ENCODE measurements around the gene GRID1.

Gene GRID1

DNA sequence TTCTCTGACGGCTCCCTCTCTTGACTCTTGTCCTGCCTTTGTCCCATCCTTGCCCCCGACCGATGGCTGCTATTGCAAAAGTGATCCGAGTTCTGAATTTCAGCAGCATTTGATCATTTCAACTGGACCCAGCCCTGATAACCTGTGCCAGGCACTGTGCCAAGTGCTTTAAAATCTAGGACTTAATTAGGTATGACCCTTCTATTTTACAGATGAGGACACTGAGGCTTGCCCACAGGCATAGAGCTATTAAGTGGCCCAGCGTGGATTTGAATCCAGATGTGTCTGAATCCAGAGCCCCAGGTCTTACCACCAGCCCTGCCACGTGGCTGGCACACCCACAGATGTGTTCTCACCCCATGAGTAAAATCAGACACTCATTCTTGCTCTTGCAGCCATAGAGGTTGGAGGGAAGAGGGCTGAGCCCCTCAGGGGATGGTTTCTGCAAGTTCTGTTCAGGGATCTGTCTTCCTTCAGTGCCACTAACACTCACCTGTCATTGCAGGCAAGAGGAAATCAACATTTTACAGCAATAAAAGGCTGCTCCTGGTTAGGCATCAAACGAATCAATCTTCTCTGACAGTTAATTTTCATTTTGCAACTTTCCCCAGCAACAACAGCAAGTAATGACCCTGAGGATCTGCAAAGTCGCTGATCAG, 101.2 kb downstream of the GRID1 start:
- DNase-seq = no peak

GRCh38 chr10:86264481-86265231, 101.9 kb downstream of the GRID1 start:
- DNase-seq = no peak

DNA sequence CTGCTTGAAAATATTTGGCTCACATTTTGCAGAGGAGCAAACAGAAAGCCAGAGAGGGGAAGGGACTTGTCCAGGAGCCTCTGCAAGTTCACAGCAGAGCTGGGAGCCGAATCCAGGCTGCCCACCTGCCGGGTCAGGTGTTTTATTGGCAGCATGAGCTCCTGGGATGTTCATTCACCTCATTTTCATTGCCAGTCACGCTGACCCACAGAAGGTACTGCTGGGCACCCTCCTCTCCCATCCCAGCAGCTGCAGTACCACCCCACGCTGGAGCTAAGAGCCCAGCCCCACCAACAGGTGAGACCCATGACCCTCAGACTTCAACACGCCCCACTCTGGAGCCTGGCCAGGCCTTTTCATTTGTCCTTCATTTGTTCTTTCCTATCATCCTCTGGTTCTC, 102.7 kb downstream of the GRID1 start:
- DNase-seq = no peak

DNA sequence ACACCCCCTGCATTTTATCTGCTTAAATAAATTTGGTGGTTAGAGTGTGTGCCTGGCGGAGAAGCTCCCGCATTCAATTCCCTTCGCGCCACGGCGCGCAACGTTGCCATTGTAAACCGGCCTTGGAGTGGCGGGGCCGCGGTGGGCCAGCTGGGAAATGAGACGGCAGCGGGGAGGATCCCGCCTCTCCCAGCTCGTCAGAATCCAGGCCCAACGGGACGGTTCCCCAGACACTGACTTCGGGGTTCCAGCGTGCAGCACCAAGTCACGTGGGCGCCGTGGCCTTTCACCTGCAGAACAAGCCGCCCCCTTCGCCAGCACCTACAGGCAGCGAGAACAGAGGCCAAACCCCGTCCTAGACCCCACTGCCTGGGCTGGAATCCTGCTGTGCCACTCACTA, 103.4 kb downstream of the GRID1 start:
- no peak for DNase-seq

- DNase-seq = no peak
Observed at GRCh38 chr10:86262688-86263181, 103.9 kb downstream of the GRID1 start.

DNA sequence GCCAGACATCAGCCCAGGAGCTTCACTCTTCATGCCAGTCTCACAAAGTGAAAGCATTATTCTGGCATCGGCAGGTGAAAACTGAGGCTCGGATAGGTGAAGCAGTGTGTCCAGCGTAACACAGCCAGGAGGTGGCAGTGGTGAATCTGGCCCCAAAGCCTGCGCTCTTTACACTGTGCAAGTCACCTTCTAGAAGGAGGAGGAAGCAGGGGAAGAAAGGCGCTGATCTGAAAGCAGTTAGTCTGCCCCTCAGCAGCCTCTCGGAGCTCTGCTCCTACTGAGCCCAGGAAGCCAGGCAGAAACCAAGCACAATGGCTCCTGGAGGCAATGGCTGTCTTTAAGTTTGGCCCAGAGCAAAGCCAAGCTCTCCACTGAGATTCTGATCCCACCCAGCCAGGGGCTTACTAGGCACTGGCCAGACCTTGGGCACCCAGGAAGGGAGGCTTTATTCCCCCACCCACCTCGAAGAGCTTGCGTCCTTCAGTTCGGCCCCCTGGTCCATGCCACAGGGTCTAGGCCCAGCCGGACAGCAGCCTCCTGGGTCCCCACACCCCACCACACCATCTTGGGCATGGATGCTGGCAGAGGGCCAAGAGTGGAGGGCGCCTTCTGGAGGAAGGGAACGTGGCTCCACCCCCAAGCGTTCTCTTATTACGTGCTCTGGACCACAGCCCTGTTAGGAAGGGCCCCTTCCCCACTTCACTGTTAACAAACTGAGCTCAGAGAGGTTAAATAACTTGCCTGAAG, 104.5 kb downstream of the GRID1 start:
- DNase-seq = no peak

GRCh38 chr10:86261470-86261869, 105.1 kb downstream of the GRID1 start:
- DNase-seq = no peak

DNA sequence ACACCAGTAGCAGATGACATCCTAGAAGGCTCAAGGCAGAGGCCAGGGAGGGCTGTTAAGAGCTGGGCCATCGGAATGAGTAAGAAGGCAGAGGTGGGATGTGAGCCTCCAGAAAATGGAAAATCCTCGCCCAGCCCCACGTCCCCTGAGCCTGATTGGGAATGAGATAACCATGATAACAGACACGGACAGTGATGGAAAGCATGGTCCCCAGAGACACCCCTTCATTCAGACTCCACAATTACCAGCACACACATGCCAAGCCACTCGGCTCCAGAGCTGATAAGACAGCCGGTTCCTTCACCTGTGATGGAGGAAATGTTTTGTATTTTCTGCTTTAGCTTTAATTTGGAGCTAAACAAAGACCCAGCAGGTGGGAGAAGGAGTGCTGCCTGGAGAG, 106.0 kb downstream of the GRID1 start:
- DNase-seq = no peak

DNA sequence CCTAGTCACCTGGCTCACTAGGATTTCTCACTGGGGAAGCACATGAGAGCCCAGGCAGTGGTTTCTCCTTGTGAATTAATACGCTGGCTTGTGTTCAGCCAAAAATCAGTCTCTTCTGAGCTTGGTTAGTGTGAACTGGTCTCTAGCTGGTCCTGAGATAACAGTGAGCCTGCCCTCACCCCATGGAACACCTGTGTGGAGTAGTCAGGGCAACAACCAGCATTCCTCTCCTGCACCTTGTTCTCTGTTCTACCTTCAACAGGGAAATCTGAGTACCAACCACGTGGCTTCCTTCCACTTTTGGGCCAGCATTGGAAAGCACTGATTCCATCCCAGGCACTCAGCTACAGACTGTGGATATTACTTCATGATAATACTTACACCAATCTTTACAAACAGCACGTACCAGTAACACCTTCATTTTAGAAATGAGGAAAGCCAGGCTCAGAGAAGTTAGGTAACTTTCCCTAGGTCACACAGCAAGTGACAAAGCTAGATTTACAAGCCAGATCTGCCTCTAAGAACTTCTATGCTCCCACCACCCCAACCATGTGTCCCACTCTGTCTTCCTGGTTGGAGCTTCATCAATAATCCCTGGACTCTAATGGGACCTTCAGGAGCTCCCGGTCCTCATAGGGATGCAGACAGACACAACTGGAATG, 106.6 kb downstream of the GRID1 start:
- no peak for DNase-seq

DNA sequence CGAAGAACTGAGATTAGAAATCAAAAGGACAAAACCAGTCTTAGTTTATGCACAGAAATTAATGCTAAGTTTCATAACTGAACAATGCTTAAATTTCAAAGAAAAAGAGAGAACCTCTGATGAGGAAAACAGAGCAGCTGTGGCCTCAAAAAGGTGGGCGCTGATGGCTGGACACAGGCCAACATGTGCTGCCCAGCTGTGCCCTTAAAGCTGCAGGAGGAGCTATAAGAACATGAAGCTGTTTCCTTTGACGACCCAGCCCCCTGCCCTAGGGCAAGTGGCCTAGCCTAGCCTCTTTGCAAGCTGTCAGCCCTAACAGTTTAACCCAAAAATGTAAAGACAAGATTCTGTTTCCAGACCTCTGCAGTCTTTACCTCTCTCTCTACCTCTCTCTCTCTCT, 107.7 kb downstream of the GRID1 start:
- DNase-seq = no peak

- no peak for DNase-seq
Observed at GRCh38 chr10:86258499-86258898, 108.1 kb downstream of the GRID1 start.

DNA sequence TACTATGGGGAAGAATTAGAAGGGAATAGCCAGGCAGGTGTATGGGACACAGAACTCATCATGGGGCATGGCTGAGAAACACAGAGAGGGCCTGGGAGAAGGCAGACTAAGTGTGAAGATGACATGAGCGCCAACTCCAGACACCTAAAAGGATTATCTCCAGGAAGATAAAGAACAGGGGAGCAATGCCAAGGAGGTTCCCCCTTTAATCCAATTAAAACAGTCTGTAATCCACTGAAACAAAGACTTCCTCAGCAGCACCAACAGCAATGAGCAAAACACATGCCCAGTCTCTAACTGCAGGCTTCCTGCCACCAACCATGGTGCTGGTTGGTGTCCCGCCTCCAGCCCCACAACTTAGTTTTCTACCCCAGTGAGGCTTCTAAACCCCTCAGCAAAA, 108.9 kb downstream of the GRID1 start:
- DNase-seq = no peak

DNA sequence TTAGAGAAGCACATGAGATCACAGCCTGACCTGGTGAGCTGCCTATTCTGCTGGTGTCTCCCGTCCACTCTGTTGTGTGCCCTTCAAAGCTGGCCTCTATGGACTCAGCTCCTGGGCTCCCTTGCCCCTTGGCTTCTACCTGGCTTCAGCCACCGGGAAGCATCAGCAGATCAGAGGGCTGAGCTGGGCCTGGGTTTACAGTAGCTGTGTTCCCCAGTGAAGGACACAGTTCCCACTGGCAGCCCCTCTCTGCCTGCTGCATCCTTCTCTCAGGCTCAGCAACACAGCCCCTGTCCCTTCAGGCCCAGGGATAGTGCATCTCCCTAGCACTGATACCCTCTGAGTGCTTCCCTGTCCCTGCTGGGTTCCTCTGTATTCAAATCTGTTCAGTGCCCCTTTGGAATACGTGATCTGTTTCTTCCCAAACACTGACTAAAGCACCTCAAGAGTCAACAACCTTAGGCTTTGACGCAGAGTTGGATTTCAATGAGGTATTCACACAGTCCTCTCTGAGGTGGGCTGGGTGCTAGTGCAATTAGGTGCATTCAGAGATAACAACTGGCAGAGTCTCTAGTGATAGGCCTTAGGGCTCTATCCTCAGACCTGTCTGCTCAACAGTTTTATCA, 109.8 kb downstream of the GRID1 start:
- no peak for DNase-seq

GRCh38 chr10:86255405-86256251, 111.0 kb downstream of the GRID1 start:
- no peak for DNase-seq

DNA sequence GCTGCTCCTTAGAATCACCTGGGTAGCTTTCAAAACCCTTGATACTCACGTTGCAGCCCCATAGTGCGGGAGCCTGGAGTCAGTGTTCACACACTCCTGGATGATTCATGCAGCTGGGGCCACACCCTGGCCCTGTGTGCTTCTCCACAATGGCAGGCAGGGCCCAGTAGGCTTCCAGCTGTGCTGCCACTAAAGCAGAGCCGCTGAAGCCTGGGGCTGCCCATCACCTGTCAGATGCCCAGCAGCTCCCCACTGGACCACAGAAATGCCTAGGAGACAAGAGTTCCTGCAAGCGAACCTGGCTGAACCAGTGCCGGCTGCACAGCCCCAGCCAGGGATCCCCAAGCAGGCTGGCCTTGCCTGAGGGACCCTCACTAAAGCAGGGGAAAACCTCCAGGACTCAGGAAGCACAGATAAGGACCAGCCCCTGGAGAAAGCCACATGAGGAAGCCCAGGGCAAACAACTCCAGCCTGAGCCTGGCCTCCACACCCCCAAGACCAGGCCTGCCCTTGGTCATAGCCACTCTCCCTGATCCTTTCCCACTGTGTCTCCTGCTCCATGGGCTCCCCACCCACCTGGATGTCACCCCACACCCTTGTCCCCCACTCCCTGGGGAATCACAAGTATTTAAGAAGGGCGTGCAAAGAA, 111.9 kb downstream of the GRID1 start:
- DNase-seq = no peak

- DNase-seq = no peak
Observed at GRCh38 chr10:86254081-86254480, 112.5 kb downstream of the GRID1 start.

DNA sequence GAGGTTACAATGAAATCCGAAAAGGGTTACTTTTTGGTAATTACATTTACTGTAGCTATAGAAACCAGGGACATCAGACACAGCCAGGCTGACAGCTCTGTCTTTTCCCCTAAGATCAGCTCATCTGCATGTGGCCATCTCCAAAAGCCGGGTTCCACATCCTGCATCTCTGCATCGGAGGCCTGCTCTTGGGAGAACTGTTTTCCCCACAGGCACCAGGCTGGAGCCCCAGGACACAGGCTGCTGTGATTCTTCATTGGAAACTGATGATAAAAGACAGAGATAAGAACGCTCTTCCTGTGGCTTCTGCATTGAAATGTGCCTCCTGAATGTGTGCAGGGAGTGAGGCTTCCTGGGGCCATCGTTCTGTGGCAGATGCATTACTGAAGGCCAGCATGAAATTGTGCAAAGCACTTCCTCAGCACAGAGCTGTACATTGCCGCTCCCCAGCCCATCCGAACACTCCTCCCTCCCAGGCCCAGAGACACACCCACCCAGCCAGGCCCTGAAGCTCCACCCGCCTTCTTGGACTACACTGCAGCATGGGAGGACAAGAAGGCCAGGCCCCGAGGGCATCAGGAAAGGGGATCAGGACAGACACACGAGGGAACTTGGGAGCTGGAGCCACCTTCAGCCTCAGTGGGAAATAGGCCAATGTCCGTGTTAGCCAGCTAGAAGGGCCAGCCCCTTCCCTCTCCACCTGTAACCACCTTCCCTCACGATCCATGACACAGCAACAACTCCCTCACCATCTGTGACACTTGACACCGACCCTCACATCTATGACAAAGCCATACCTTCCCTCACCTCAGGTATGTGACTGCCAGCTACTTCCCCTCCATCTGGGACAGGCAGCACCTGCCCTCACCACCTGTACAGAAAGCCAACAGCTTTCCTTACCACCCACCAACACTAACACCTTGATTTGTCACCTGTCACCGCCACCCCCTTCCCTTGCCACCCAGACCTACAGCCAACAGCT, 113.2 kb downstream of the GRID1 start:
- no peak for DNase-seq

DNA sequence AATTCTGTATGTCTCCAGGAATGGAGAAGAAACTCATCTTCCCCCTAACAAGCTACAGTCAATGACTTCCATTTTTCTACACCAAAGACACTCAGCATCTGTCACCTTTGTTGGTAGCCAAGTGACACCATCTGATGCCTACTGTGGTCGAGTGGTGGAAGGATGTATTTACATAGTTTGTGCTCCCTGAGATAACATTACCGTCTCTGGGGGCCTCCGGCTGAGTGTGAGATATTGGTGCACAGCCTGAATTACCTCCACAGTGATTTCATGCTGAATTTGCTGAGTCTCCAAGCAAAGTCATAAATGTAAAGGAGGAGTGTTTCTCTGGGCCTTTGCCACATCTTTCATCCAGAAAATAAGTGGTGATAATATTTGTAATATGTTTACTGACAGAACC, 114.0 kb downstream of the GRID1 start:
- DNase-seq = no peak

DNA sequence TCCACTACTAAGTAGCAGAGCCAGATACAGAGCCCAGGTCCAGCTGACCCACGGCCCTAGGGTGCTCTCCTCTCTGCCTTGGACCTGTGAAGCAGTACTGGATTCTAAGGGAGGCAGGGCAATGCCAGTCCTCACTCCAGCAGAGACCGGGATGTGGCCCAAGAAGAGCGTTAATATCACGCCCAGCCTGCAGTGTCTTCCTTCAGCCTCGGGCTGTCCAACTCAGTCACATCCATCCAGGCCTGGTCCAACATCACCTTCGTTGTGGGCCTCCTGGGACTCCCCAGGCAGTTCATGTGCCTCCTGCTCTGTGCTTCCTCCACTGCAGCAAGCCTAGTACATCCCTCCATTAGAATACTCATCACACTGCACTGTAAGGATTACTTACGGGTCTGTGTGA, 114.5 kb downstream of the GRID1 start:
- DNase-seq = no peak

GRCh38 chr10:86251426-86251825, 115.2 kb downstream of the GRID1 start:
- no peak for DNase-seq

Measured in effector CD4-positive, alpha-beta T cell (primary cell).